GM12865 (cell line): Measurements from ENCODE around the gene SMC2.

Source experiments
- DNase-seq: peaks from one replicate; pipeline ENCODE4 v3.0.0; 2010; ENCODE audit warnings: low read depth
- H3K4me3 ChIP-seq: 2 replicates; pipeline ENCODE4 v1.5.1; 2011; ENCODE audit warnings: mild to moderate bottlenecking, low read depth, low read length, control low read depth
- CTCF ChIP-seq: IDR thresholded peaks from 2 replicates; pipeline ENCODE4 v1.5.1; 2011; ENCODE audit warnings: low read length, control low read depth, low read depth, inconsistent platforms; ENCODE audit not compliant: insufficient read depth; ENCODE audit errors: missing control alignments

SMC2 gene

GRCh38 chr9:104177003-104177611 lies 83.0 kb downstream of the SMC2 start:
- peak; percentile 11 for DNase-seq
- peak; percentile 38 for TF ChIP-seq CTCF
- H3K4me3 ChIP-seq = no peak overlapping the region

- no peak for TF ChIP-seq CTCF
- DNase-seq = peak; percentile 16
Measured at GRCh38 chr9:104177676-104178075, 83.6 kb downstream of the SMC2 start.

More at GRCh38 chr9:104177676-104178075, 83.6 kb downstream of the SMC2 start:
- no peak overlapping the region for H3K4me3 ChIP-seq
